GM19239 (cell line): ENCODE data around the gene ARAP2.
"Not testable (repeated sequence)": the region's sequence is repeated elsewhere in the genome, so short reads cannot be mapped to it uniquely, and the experiment has no call there.

Source experiments
- DNase-seq: peaks from one replicate; pipeline ENCODE4 v3.0.0; 2011; ENCODE audit warnings: low spot score; ENCODE audit not compliant: insufficient read length
- FAIRE-seq: peaks from 2 replicates; lab custom pipeline; 2011; peaks lifted over from hg19 to GRCh38; lab: Jason Lieb, UNC

ARAP2 gene

GRCh38 chr4:36192922-36193321 lies 51.4 kb downstream of the ARAP2 start:
- FAIRE-seq: no peak
- no peak for DNase-seq

- FAIRE-seq (peak; percentile 77), DNase-seq (no peak)
Measured at GRCh38 chr4:36189511-36190226, 54.6 kb downstream of the ARAP2 start.

GRCh38 chr4:36187723-36188333 lies 56.5 kb downstream of the ARAP2 start:
- no peak for DNase-seq
- peak; percentile 77 for FAIRE-seq

GRCh38 chr4:36183665-36184393 lies 60.5 kb downstream of the ARAP2 start:
- FAIRE-seq: no peak
- DNase-seq: no peak

- DNase-seq: no peak
- FAIRE-seq: peak; percentile 68
Measured at GRCh38 chr4:36183232-36183631, 61.1 kb downstream of the ARAP2 start.

GRCh38 chr4:36182315-36182714 lies 62.0 kb downstream of the ARAP2 start:
- DNase-seq, FAIRE-seq: not testable (repeated sequence)

- FAIRE-seq (no peak), DNase-seq (no peak)
Measured at GRCh38 chr4:36180206-36180605, 64.1 kb downstream of the ARAP2 start.

GRCh38 chr4:36178484-36178883 lies 65.8 kb downstream of the ARAP2 start:
- FAIRE-seq (no peak), DNase-seq (no peak)

- FAIRE-seq: no peak
- DNase-seq: no peak
Measured at GRCh38 chr4:36177946-36178345, 66.4 kb downstream of the ARAP2 start.

- DNase-seq (no peak), FAIRE-seq (no peak)
Measured at GRCh38 chr4:36174570-36174969, 69.7 kb downstream of the ARAP2 start.

GRCh38 chr4:36173905-36174304 lies 70.4 kb downstream of the ARAP2 start:
- DNase-seq (no peak), FAIRE-seq (no peak)

- DNase-seq (no peak), FAIRE-seq (no peak)
Measured at GRCh38 chr4:36172656-36173055, 71.7 kb downstream of the ARAP2 start.

- FAIRE-seq: peak; percentile 8
Measured at GRCh38 chr4:36168127-36168878, 76.0 kb downstream of the ARAP2 start.

GRCh38 chr4:36165631-36166005 lies 78.7 kb downstream of the ARAP2 start:
- DNase-seq: no peak
- no peak for FAIRE-seq

More at GRCh38 chr4:36168127-36168878, 76.0 kb downstream of the ARAP2 start:
- DNase-seq: no peak

- DNase-seq (no peak), FAIRE-seq (no peak)
Measured at GRCh38 chr4:36164900-36165630, 79.2 kb downstream of the ARAP2 start.

- DNase-seq: no peak
- peak; percentile 62 for FAIRE-seq
Measured at GRCh38 chr4:36163198-36163597, 81.1 kb downstream of the ARAP2 start.

GRCh38 chr4:36159208-36159607 lies 85.1 kb downstream of the ARAP2 start:
- DNase-seq: no peak
- FAIRE-seq: no peak

GRCh38 chr4:36152735-36153134 lies 91.6 kb downstream of the ARAP2 start:
- no peak for FAIRE-seq
- DNase-seq: no peak

- DNase-seq (no peak), FAIRE-seq (no peak)
Measured at GRCh38 chr4:36142504-36142903, 101.8 kb downstream of the ARAP2 start.

GRCh38 chr4:36141186-36141585 lies 103.1 kb downstream of the ARAP2 start:
- no peak for FAIRE-seq

More at GRCh38 chr4:36141186-36141585, 103.1 kb downstream of the ARAP2 start:
- no peak for DNase-seq
